SK-N-SH treated with all-trans-retinoic acid at 6 μM for 48 hours (cell line): Measurements from ENCODE around the gene KCTD2.

ENCODE experiments used
- BACH2 ChIP-seq: fragments of 250-450 bp; sonication (Bioruptor Pico); IDR thresholded peaks from 2 replicates; pipeline ENCODE4 v1.9.0; 2021; ENCODE audit warnings: mild to moderate bottlenecking, borderline replicate concordance
- CREB5 ChIP-seq: fragments of 250-450 bp; sonication (Bioruptor Pico); IDR thresholded peaks from 2 replicates; pipeline ENCODE4 v1.5.1; 2020; ENCODE audit warnings: low read depth, mild to moderate bottlenecking, moderate library complexity
- TCF4 ChIP-seq: fragments of 250-450 bp; sonication (Bioruptor Pico); IDR thresholded peaks from 2 replicates; pipeline ENCODE4 v1.8.0; 2021; ENCODE audit warnings: mild to moderate bottlenecking, moderate library complexity, borderline replicate concordance
- ZNF70 ChIP-seq: fragments of 450-650 bp; formaldehyde crosslinking; IDR thresholded peaks from 2 replicates; pipeline ENCODE4 v1.5.0; 2020; ENCODE audit warnings: mild to moderate bottlenecking, moderate library complexity
- TF ChIP-seq, protein P1 (sequence below): fragments of 250-450 bp; sonication (Bioruptor Pico); IDR thresholded peaks from 2 replicates; pipeline ENCODE4 v1.8.0; 2020; ENCODE audit warnings: mild to moderate bottlenecking, moderate library complexity, borderline replicate concordance

- TF ChIP-seq ZNF70 (CRISPR knock-in tag) (no peak), CREB5 (CRISPR knock-in tag) (no peak), BACH2 (CRISPR knock-in tag) (no peak), TCF4 (CRISPR knock-in tag) (no peak)
- TF ChIP-seq, protein P1, sequence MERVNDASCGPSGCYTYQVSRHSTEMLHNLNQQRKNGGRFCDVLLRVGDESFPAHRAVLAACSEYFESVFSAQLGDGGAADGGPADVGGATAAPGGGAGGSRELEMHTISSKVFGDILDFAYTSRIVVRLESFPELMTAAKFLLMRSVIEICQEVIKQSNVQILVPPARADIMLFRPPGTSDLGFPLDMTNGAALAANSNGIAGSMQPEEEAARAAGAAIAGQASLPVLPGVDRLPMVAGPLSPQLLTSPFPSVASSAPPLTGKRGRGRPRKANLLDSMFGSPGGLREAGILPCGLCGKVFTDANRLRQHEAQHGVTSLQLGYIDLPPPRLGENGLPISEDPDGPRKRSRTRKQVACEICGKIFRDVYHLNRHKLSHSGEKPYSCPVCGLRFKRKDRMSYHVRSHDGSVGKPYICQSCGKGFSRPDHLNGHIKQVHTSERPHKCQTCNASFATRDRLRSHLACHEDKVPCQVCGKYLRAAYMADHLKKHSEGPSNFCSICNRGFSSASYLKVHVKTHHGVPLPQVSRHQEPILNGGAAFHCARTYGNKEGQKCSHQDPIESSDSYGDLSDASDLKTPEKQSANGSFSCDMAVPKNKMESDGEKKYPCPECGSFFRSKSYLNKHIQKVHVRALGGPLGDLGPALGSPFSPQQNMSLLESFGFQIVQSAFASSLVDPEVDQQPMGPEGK (CRISPR knock-in tag): no peak
These were observed 16.2 kb downstream of the KCTD2 start for GRCh38 chr17:75063201-75063600.
